Femur (tissue), 1 donor: Measurements from ENCODE around the gene AGRN.
"Not testable (repeated sequence)": the region's sequence is repeated elsewhere in the genome, so short reads cannot be mapped to it uniquely, and the experiment has no call there.

Source experiments
- DNase-seq: peaks from one replicate; pipeline ENCODE4 v3.0.0-alpha.2; 2017

Gene AGRN

GRCh38 chr1:1069056-1069710 lies 49.3 kb downstream of the AGRN start:
- peak; percentile 79 for DNase-seq

GRCh38 chr1:1069711-1070676 lies 50.1 kb downstream of the AGRN start:
- DNase-seq, result no peak

GRCh38 chr1:1071486-1072298 lies 51.8 kb downstream of the AGRN start:
- no peak for DNase-seq

GRCh38 chr1:1072299-1072848 lies 52.5 kb downstream of the AGRN start:
- DNase-seq, result no peak

GRCh38 chr1:1072849-1073742 lies 53.2 kb downstream of the AGRN start:
- no peak for DNase-seq

- no peak for DNase-seq
Measured at GRCh38 chr1:1073743-1074587, 54.0 kb downstream of the AGRN start, which contains the start of gene RNF223. Gene RNF223, minus strand, starts transcription at chr1:1074306. Its CDS starts 1,740 bp downstream, at chr1:1072566.

GRCh38 chr1:1074631-1075147 lies 54.8 kb downstream of the AGRN start:
- DNase-seq, result no peak

- DNase-seq, result peak; percentile 21
Measured at GRCh38 chr1:1075148-1075935, 55.4 kb downstream of the AGRN start.

- DNase-seq, result not testable (repeated sequence)
Measured at GRCh38 chr1:1077396-1077795, 57.5 kb downstream of the AGRN start.

- DNase-seq, result peak; percentile 79
Measured at GRCh38 chr1:1079408-1080121, 59.6 kb downstream of the AGRN start.

GRCh38 chr1:1080122-1080757 lies 60.3 kb downstream of the AGRN start:
- DNase-seq, result peak; percentile 75

- no peak for DNase-seq
Measured at GRCh38 chr1:1080951-1081310, 61.0 kb downstream of the AGRN start.

GRCh38 chr1:1081311-1082238 lies 61.7 kb downstream of the AGRN start:
- peak; percentile 24 for DNase-seq

GRCh38 chr1:1082239-1082775 lies 62.4 kb downstream of the AGRN start:
- DNase-seq, result peak; percentile 16

- peak; percentile 16 for DNase-seq
Measured at GRCh38 chr1:1082776-1083415, 63.0 kb downstream of the AGRN start.
